NCI-H526 (cell line): Measurements from ENCODE around the gene ZBTB1.
"Not testable (repeated sequence)": the region's sequence is repeated elsewhere in the genome, so short reads cannot be mapped to it uniquely, and the experiment has no call there.

Experiments used
- DNase-seq, 2 experiments: peaks; one replicate each; lab custom pipeline; 2025; lab: John Stamatoyannopoulos, UW

ZBTB1 gene

GRCh38 chr14:64496764-64497163 is 7.8 kb upstream of the ZBTB1 start:
- DNase-seq, result no peak

GRCh38 chr14:64500088-64500487 is 4.5 kb upstream of the ZBTB1 start:
- DNase-seq, result no peak

GRCh38 chr14:64501411-64502171 is 3.0 kb upstream of the ZBTB1 start:
- peak; percentile 89 to 91 for DNase-seq

- no peak for DNase-seq
Measured at GRCh38 chr14:64502456-64502855, 2.1 kb upstream of the ZBTB1 start.

- DNase-seq, result peak in 1 of 2 experiments; percentile 42
Measured at GRCh38 chr14:64502887-64503433, 1.6 kb upstream of the ZBTB1 start.

GRCh38 chr14:64503434-64504309 is 898 bp upstream of the ZBTB1 start, which contains the start of gene ZBTB25:
ZBTB25 (minus strand) TSS chr14:64503838; CDS start chr14:64490533, 13,305 bp downstream.
- peak; percentile 71 to 94 for DNase-seq

GRCh38 chr14:64504897-64505794 is 576 bp downstream of the ZBTB1 start:
- DNase-seq, result peak; percentile 73 to 92

- no peak for DNase-seq
Measured at GRCh38 chr14:64506721-64507120, 2.2 kb downstream of the ZBTB1 start.

- no peak for DNase-seq
Measured at GRCh38 chr14:64507376-64508156, 3.0 kb downstream of the ZBTB1 start.

GRCh38 chr14:64508215-64508776 is 3.7 kb downstream of the ZBTB1 start:
- DNase-seq, result no peak

- no peak for DNase-seq
Measured at GRCh38 chr14:64509036-64509435, 4.5 kb downstream of the ZBTB1 start.

- peak; percentile 31 to 74 for DNase-seq
Measured at GRCh38 chr14:64510825-64511671, 6.5 kb downstream of the ZBTB1 start.

GRCh38 chr14:64513271-64513670 is 8.7 kb downstream of the ZBTB1 start:
- no peak for DNase-seq

- DNase-seq, result no peak
Measured at GRCh38 chr14:64515053-64515452, 10.5 kb downstream of the ZBTB1 start.

- no peak for DNase-seq
Measured at GRCh38 chr14:64516969-64517368, 12.4 kb downstream of the ZBTB1 start.

GRCh38 chr14:64517667-64518066 is 13.1 kb downstream of the ZBTB1 start:
- not testable (repeated sequence) for DNase-seq

- DNase-seq, result no peak
Measured at GRCh38 chr14:64518229-64518628, 13.7 kb downstream of the ZBTB1 start.

GRCh38 chr14:64520699-64521098 is 16.1 kb downstream of the ZBTB1 start:
- DNase-seq, result no peak

- no peak for DNase-seq
Measured at GRCh38 chr14:64522591-64523355, 18.2 kb downstream of the ZBTB1 start.
